COLO668 (cell line): Measurements from ENCODE around the gene PLA2G15.

Experiments
- DNase-seq: peaks from one replicate; lab custom pipeline; 2025; ENCODE audit not compliant: unreplicated experiment; lab: John Stamatoyannopoulos, UW

The PLA2G15 gene

GRCh38 chr16:68232335-68232734, 12.8 kb upstream of the PLA2G15 start:
- no peak for DNase-seq

GRCh38 chr16:68233085-68233834, 11.9 kb upstream of the PLA2G15 start:
- DNase-seq = no peak

GRCh38 chr16:68233835-68234187, 11.4 kb upstream of the PLA2G15 start:
- no peak for DNase-seq

- DNase-seq = peak; percentile 97
These were observed 10.7 kb upstream of the PLA2G15 start for GRCh38 chr16:68234188-68235107.

GRCh38 chr16:68235108-68235886, 9.9 kb upstream of the PLA2G15 start:
- DNase-seq = peak; percentile 70

GRCh38 chr16:68235887-68236136, 9.4 kb upstream of the PLA2G15 start, which contains the start of gene ESRP2:
Gene ESRP2, minus strand, starts transcription at chr16:68236127. Its CDS starts 82 bp downstream, at chr16:68236045.
- no peak for DNase-seq

- DNase-seq = peak; percentile 94
These were observed 8.9 kb upstream of the PLA2G15 start for GRCh38 chr16:68236137-68236825.

- DNase-seq = peak; percentile 49
These were observed 8.3 kb upstream of the PLA2G15 start for GRCh38 chr16:68236826-68237242.

- peak; percentile 99 for DNase-seq
These were observed 7.7 kb upstream of the PLA2G15 start for GRCh38 chr16:68237243-68238028.

GRCh38 chr16:68238029-68238345, 7.2 kb upstream of the PLA2G15 start:
- DNase-seq = no peak

GRCh38 chr16:68242085-68242484, 3.1 kb upstream of the PLA2G15 start:
- no peak for DNase-seq

GRCh38 chr16:68242926-68243858, 2.0 kb upstream of the PLA2G15 start:
- no peak for DNase-seq

- DNase-seq = no peak
These were observed 681 bp upstream of the PLA2G15 start for GRCh38 chr16:68244481-68244902.

- DNase-seq = no peak
These were observed 948 bp downstream of the PLA2G15 start for GRCh38 chr16:68246121-68246520.

- DNase-seq = no peak
These were observed 1.5 kb downstream of the PLA2G15 start for GRCh38 chr16:68246666-68247065.

- no peak for DNase-seq
These were observed 2.2 kb downstream of the PLA2G15 start for GRCh38 chr16:68247400-68247799.

- no peak for DNase-seq
These were observed 2.8 kb downstream of the PLA2G15 start for GRCh38 chr16:68247932-68248331.

GRCh38 chr16:68249371-68249770, 4.2 kb downstream of the PLA2G15 start:
- no peak for DNase-seq

- DNase-seq = no peak
These were observed 5.8 kb downstream of the PLA2G15 start for GRCh38 chr16:68250951-68251350.
